Measurements from ENCODE around the gene CHD1L. TPM values are rescaled to one million over a fixed set of nuclear protein-coding genes. Genes with fewer than 3 reads are reported as not detected.
A peak's percentile ranks its signal among the peaks of the same experiment; 100 is the strongest.

CHD1L gene
- total and polyA plus RNA-seq, 2 experiments from 2014 or later = 29.8 to 43.9 TPM

GRCh38 chr1:147243841-147244240 lies 1.4 kb downstream of the CHD1L start:
- Histone ChIP-seq H3K36me3 (ENCODE audit: insufficient read depth) (no peaks in the 10 kb centered on the region), H3K4me2 (peak overlapping the region; percentile 78), H3K79me2 (replicated peaks; ENCODE audit: insufficient read depth) (peaks cover 55% of the 10 kb centered on the region), H3K9me2 (ENCODE audit: insufficient read depth) (0 out of 2 replicates have a peak, but pooled peaks cover 4% of the 10 kb centered on the region), H2AFZ (peak overlapping the region; percentile 61; the same call in 1 of the 2 replicates), H3K4me1 (ENCODE audit: insufficient read depth) (peaks cover 54% of the 10 kb centered on the region), H3K27me3 (ENCODE audit: insufficient read depth) (no peaks in the 10 kb centered on the region; the same call in 1 of the 2 replicates), H3K27ac (ENCODE audit: low read depth) (no peak overlapping the region), H3F3A (replicated peaks; ENCODE audit: low read depth) (no peaks in the 10 kb centered on the region), H4K20me1 (replicated peaks; ENCODE audit: insufficient read depth) (peaks cover 16% of the 10 kb centered on the region; the same call in 1 of the 2 replicates), H3K4me3 (peak overlapping the region; percentile 84)
- TF ChIP-seq ETS1 (IDR thresholded peaks at IDR 0.05) = no peak
- TF ChIP-seq ZNF114 (CRISPR knock-in tag; IDR thresholded peaks at IDR 0.05) = no peak
- TF ChIP-seq CREB1 (CRISPR knock-in tag; IDR thresholded peaks at IDR 0.05; ENCODE audit: low read depth) = no peak
- no peak for TF ChIP-seq EZH2 (IDR thresholded peaks at IDR 0.05; ENCODE audit: low read depth, unreplicated experiment)
- no peak for TF ChIP-seq EZH2phosphoT487 (IDR thresholded peaks at IDR 0.05; ENCODE audit: unreplicated experiment)
- no peak for TF ChIP-seq ZNF462 (CRISPR knock-in tag; IDR thresholded peaks at IDR 0.05)
- Mint-ChIP-seq H3K27ac (no peak overlapping the region), H3K4me1 (peaks cover 55% of the 10 kb centered on the region), H3K9me3 (no peaks in the 10 kb centered on the region), H3K4me3 (peak overlapping the region; percentile 91), H3K27me3 (ENCODE audit: insufficient read depth, low read depth, poor library complexity) (peaks cover 11% of the 10 kb centered on the region), H3K36me3 (ENCODE audit: low read depth) (no peaks in the 10 kb centered on the region)
- DNase-seq (ENCODE audit: low spot score) = no peak
- no peak for ATAC-seq

Measured in GM23338 (cell line).